K562 (cell line): ENCODE measurements around the gene PSRC1. TPM values are rescaled to one million over a fixed set of nuclear protein-coding genes. Genes with fewer than 3 reads are reported as not detected.
A peak's percentile ranks its signal among the peaks of the same experiment; 100 is the strongest.

Experiments
- DNMT1 ChIP-seq: fragments of 450-650 bp; IDR thresholded peaks from 2 replicates; pipeline ENCODE4 v1.6.1; 2016; ENCODE audit warnings: antibody characterized with exemption, mild to moderate bottlenecking
- HLTF ChIP-seq: fragments of 450-650 bp; IDR thresholded peaks from 2 replicates; pipeline ENCODE4 v1.6.1; 2016
- JUNB ChIP-seq: fragments of 450-650 bp; formaldehyde crosslinking; conservative IDR thresholded peaks from 2 replicates; pipeline ENCODE4 v1.4.0; 2020; ENCODE audit warnings: mild to moderate bottlenecking
- LEF1 ChIP-seq: fragments of 450-650 bp; IDR thresholded peaks from 2 replicates; pipeline ENCODE4 v1.6.1; 2016; ENCODE audit warnings: mild to moderate bottlenecking
- NCOR1 ChIP-seq: fragments of 450-650 bp; IDR thresholded peaks from 2 replicates; pipeline ENCODE4 v1.6.1; 2016; ENCODE audit warnings: mild to moderate bottlenecking, moderate library complexity
- NFYB ChIP-seq: IDR thresholded peaks from 2 replicates; pipeline ENCODE4 v1.6.1; 2011; ENCODE audit warnings: mild to moderate bottlenecking, moderate library complexity; ENCODE audit not compliant: insufficient read length; ENCODE audit errors: extremely low read depth
- RAD51 ChIP-seq: fragments of 450-650 bp; IDR thresholded peaks from 2 replicates; pipeline ENCODE4 v1.7.1; 2016; ENCODE audit warnings: low read depth, mild to moderate bottlenecking, borderline replicate concordance
- SMARCE1 ChIP-seq: fragments of 450-650 bp; IDR thresholded peaks from 2 replicates; pipeline ENCODE4 v1.7.1; 2016; ENCODE audit warnings: mild to moderate bottlenecking
- ZNF197 ChIP-seq: fragments of 200-800 bp; sonication (Bioruptor generic); IDR thresholded peaks from 2 replicates; pipeline ENCODE4 v1.6.1; 2016; ENCODE audit warnings: low read depth, missing genetic modification characterization, missing compliant biosample characterization
- ZNF589 ChIP-seq: fragments of 200-800 bp; sonication (Bioruptor generic); IDR thresholded peaks from 2 replicates; pipeline ENCODE4 v1.6.1; 2016; ENCODE audit warnings: low read depth, missing genetic modification characterization, missing compliant biosample characterization
- ZNF644 ChIP-seq: fragments of 200-800 bp; sonication (Bioruptor generic); IDR thresholded peaks from 2 replicates; pipeline ENCODE4 v1.6.1; 2016; ENCODE audit warnings: low read depth, missing genetic modification characterization, missing compliant biosample characterization
- ZNF668 ChIP-seq: fragments of 250-450 bp; sonication (Bioruptor Pico); IDR thresholded peaks from 2 replicates; pipeline ENCODE4 v1.8.0; 2022; ENCODE audit warnings: mild to moderate bottlenecking, inconsistent platforms
- polyA plus RNA-seq, 8 experiments: library from polyadenylated mRNA; depleted of rRNA in 4 of 8; stranded (reverse) in 5 of 8; unstranded in 3 of 8; fragments of >200 nt; fragmentation: Nextera tagmentation in 2 of 8; fragmentation: Illumina TruSeq in 1 of 8; extraction: Ambion mirVana in 2 of 8; extraction: Trizol in 1 of 8; gene quantifications; 2 replicates each; pipeline versions ENCODE4 v1.2.1 to v1.2.3, GENCODE V29; 2011 to 2014; ENCODE audit warnings: inconsistent platforms in 1 of 8, missing spikeins in 1 of 8
- total RNA-seq, 7 experiments: library from RNA; depleted of rRNA in 6 of 7; stranded (reverse); fragments of >200 nt in 6 of 7; fragmentation: Illumina TruSeq in 2 of 7; extraction: Trizol in 2 of 7; gene quantifications; 2 replicates each; pipeline versions ENCODE4 v1.2.1 to v1.2.3, GENCODE V29; 2011 to 2021; ENCODE audit warnings: low replicate concordance in 1 of 7
- TF ChIP-seq, protein P1 (sequence below): fragments of 250-450 bp; sonication (Bioruptor Pico); IDR thresholded peaks from 2 replicates; pipeline ENCODE4 v1.6.1; 2021; ENCODE audit warnings: mild to moderate bottlenecking
- TF ChIP-seq, protein P2 (sequence below): fragments of 250-450 bp; sonication (Bioruptor Pico); IDR thresholded peaks from 2 replicates; pipeline ENCODE4 v1.8.0; 2021; ENCODE audit warnings: mild to moderate bottlenecking, moderate library complexity
- TF ChIP-seq, protein P3 (sequence below): fragments of 450-650 bp; IDR thresholded peaks from 2 replicates; pipeline ENCODE4 v1.6.1; 2016; ENCODE audit warnings: low read depth
- TF ChIP-seq, protein P4 (sequence below): fragments of 250-450 bp; sonication (Bioruptor Pico); IDR thresholded peaks from 2 replicates; pipeline ENCODE4 v1.4.0; 2020; ENCODE audit warnings: mild to moderate bottlenecking, moderate library complexity

PSRC1 gene
- total and polyA plus RNA-seq, 9 of the 15 experiments (the other 6 are each of a cell fraction or from before 2014, with no cell fraction given) = 6.5 to 65.2 (median 39.3) TPM

DNA sequence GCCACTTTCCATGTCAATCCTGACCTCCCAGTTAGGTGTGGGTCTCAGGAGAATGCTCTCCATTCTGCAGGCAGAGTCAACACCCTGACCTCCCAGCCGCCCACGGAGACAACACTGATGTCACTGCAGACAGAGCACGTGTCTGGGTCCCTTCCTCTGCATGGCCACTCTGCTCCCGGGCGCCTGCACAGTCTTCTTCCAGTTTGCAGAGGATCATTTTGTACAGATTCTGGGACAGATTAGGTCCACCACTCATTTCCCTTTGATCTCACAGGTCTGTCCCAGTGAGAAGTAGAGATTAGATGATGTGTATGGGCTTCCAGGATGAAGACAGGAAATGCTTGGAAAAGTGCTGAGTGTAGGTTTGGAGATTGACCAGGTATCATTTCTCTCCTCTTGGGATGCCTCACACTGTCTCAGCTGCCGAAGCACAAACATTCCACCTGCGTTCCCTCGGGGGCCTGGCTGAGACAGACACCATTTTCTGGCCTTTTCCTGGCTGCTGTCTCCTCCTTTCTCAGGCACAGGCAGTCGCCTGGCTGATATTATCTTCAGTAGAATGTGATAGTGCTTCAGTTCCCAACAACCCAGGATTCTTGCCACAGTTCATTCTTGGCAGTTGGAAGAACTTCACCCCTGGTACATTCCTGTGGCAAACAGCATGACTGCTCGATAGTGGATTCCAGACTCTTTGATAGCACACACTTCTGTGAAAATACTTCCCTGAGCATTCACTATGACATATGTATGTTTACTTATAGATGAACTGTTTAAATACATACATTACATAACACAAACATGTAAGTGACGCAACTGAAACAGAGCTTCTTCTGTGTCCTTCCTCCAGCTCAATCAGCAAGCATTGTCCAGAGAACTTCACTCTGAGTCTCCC, 16.0 kb upstream of the PSRC1 start (continued):
- TF ChIP-seq, protein P1, sequence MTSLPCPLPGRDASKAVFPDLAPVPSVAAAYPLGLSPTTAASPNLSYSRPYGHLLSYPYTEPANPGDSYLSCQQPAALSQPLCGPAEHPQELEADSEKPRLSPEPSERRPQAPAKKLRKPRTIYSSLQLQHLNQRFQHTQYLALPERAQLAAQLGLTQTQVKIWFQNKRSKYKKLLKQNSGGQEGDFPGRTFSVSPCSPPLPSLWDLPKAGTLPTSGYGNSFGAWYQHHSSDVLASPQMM (CRISPR knock-in tag) = no peak
- TF ChIP-seq, protein P2, sequence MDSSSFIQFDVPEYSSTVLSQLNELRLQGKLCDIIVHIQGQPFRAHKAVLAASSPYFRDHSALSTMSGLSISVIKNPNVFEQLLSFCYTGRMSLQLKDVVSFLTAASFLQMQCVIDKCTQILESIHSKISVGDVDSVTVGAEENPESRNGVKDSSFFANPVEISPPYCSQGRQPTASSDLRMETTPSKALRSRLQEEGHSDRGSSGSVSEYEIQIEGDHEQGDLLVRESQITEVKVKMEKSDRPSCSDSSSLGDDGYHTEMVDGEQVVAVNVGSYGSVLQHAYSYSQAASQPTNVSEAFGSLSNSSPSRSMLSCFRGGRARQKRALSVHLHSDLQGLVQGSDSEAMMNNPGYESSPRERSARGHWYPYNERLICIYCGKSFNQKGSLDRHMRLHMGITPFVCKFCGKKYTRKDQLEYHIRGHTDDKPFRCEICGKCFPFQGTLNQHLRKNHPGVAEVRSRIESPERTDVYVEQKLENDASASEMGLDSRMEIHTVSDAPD (CRISPR knock-in tag) = no peak
- TF ChIP-seq LEF1 = peak; percentile 94
- TF ChIP-seq NFYB = no peak
- TF ChIP-seq ZNF668 = 0 out of 2 replicates have a peak, but pooled peaks have one; percentile 68
- TF ChIP-seq ZNF644 (tag) = peak; percentile 79
- TF ChIP-seq DNMT1 = no peak
- TF ChIP-seq ZNF589 (CRISPR knock-in tag) = no peak
- peak; percentile 68 for TF ChIP-seq SMARCE1
- TF ChIP-seq NCOR1 = no peak
- TF ChIP-seq RAD51 = peak; percentile 63; the same call in 1 of the 2 replicates
- TF ChIP-seq, protein P3, sequence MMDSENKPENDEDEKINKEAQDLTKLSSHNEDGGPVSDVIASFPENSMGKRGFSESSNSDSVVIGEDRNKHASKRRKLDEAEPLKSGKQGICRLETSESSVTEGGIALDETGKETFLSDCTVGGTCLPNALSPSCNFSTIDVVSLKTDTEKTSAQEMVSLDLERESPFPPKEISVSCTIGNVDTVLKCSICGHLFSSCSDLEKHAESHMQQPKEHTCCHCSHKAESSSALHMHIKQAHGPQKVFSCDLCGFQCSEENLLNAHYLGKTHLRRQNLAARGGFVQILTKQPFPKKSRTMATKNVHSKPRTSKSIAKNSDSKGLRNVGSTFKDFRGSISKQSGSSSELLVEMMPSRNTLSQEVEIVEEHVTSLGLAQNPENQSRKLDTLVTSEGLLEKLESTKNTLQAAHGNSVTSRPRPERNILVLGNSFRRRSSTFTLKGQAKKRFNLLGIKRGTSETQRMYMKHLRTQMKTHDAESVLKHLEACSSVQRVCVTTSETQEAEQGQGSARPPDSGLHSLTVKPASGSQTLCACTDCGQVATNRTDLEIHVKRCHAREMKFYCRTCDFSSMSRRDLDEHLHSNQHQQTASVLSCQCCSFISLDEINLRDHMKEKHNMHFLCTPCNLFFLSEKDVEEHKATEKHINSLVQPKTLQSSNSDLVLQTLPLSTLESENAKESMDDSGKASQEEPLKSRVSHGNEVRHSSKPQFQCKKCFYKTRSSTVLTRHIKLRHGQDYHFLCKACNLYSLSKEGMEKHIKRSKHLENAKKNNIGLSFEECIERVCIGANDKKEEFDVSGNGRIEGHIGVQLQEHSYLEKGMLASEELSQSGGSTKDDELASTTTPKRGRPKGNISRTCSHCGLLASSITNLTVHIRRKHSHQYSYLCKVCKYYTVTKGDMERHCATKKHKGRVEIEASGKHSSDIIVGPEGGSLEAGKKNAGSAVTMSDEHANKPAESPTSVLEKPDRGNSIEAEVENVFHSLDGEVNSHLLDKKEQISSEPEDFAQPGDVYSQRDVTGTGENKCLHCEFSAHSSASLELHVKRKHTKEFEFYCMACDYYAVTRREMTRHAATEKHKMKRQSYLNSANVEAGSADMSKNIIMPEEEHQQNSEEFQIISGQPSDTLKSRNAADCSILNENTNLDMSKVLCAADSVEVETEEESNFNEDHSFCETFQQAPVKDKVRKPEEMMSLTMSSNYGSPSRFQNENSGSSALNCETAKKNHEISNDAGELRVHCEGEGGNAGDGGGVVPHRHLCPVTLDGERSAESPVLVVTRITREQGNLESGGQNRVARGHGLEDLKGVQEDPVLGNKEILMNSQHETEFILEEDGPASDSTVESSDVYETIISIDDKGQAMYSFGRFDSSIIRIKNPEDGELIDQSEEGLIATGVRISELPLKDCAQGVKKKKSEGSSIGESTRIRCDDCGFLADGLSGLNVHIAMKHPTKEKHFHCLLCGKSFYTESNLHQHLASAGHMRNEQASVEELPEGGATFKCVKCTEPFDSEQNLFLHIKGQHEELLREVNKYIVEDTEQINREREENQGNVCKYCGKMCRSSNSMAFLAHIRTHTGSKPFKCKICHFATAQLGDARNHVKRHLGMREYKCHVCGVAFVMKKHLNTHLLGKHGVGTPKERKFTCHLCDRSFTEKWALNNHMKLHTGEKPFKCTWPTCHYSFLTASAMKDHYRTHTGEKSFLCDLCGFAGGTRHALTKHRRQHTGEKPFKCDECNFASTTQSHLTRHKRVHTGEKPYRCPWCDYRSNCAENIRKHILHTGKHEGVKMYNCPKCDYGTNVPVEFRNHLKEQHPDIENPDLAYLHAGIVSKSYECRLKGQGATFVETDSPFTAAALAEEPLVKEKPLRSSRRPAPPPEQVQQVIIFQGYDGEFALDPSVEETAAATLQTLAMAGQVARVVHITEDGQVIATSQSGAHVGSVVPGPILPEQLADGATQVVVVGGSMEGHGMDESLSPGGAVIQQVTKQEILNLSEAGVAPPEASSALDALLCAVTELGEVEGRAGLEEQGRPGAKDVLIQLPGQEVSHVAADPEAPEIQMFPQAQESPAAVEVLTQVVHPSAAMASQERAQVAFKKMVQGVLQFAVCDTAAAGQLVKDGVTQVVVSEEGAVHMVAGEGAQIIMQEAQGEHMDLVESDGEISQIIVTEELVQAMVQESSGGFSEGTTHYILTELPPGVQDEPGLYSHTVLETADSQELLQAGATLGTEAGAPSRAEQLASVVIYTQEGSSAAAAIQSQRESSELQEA = no peak
- TF ChIP-seq JUNB (CRISPR knock-in tag) = no peak
- TF ChIP-seq ZNF197 (CRISPR knock-in tag) = no peak
- TF ChIP-seq HLTF = no peak
- TF ChIP-seq, protein P4, sequence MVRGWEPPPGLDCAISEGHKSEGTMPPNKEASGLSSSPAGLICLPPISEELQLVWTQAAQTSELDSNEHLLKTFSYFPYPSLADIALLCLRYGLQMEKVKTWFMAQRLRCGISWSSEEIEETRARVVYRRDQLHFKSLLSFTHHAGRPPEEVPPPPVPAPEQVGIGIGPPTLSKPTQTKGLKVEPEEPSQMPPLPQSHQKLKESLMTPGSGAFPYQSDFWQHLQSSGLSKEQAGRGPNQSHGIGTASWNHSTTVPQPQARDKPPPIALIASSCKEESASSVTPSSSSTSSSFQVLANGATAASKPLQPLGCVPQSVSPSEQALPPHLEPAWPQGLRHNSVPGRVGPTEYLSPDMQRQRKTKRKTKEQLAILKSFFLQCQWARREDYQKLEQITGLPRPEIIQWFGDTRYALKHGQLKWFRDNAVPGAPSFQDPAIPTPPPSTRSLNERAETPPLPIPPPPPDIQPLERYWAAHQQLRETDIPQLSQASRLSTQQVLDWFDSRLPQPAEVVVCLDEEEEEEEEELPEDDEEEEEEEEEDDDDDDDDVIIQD (CRISPR knock-in tag) = no peak
